Astrocyte (in vitro differentiated cells and primary cell): ENCODE data around the gene CLDN4. TPM values are rescaled to one million over a fixed set of nuclear protein-coding genes. Genes with fewer than 3 reads are reported as not detected.

ENCODE experiments used
- DNase-seq: peaks from one replicate; pipeline ENCODE4 v3.0.0-alpha.2; 2010; ENCODE audit warnings: low read depth
- FAIRE-seq: peaks from 2 replicates; lab custom pipeline; 2011; peaks lifted over from hg19 to GRCh38; lab: Jason Lieb, UNC
- H2AFZ ChIP-seq: 2 replicates; pipeline ENCODE4 v1.6.0; 2012; ENCODE audit warnings: low read depth, low read length, inconsistent platforms
- H3K27ac ChIP-seq: 2 replicates; pipeline ENCODE4 v1.5.1; 2011; ENCODE audit warnings: low read depth, low read length, inconsistent platforms
- H3K27me3 ChIP-seq: 2 replicates; pipeline ENCODE4 v1.6.0; 2011; ENCODE audit warnings: low read length, inconsistent platforms; ENCODE audit not compliant: insufficient read depth
- H3K36me3 ChIP-seq: 2 replicates; pipeline ENCODE4 v1.5.1; 2011; ENCODE audit warnings: low read length, inconsistent platforms; ENCODE audit not compliant: insufficient read depth
- H3K4me1 ChIP-seq: 2 replicates; pipeline ENCODE4 v1.5.1; 2011; ENCODE audit warnings: low read length, inconsistent platforms; ENCODE audit not compliant: insufficient read depth
- H3K4me2 ChIP-seq: 2 replicates; pipeline ENCODE4 v1.6.0; 2012; ENCODE audit warnings: low read length, inconsistent platforms
- H3K4me3 ChIP-seq: 2 replicates; pipeline ENCODE4 v1.5.1; 2011; ENCODE audit warnings: low read depth, mild to moderate bottlenecking, low read length, inconsistent platforms; ENCODE audit not compliant: insufficient read depth
- H3K79me2 ChIP-seq: 2 replicates; pipeline ENCODE4 v1.6.0; 2012; ENCODE audit warnings: mild to moderate bottlenecking, low read length, inconsistent platforms; ENCODE audit not compliant: insufficient read depth
- H3K9ac ChIP-seq: 2 replicates; pipeline ENCODE4 v1.6.0; 2012; ENCODE audit warnings: mild to moderate bottlenecking, low read length, inconsistent platforms
- H3K9me3 ChIP-seq: 2 replicates; pipeline ENCODE4 v1.5.1; 2012; ENCODE audit warnings: low read depth, mild to moderate bottlenecking, low read length, inconsistent platforms; ENCODE audit not compliant: insufficient read depth
- H4K20me1 ChIP-seq: 2 replicates; pipeline ENCODE4 v1.6.0; 2012; ENCODE audit warnings: low read length, inconsistent platforms; ENCODE audit not compliant: insufficient read depth
- H3K27ac Mint-ChIP-seq: one replicate; pipeline ENCODE4 v1.8.0; 2021; ENCODE audit warnings: mild to moderate bottlenecking, mixed read lengths; ENCODE audit not compliant: unreplicated experiment
- H3K27me3 Mint-ChIP-seq: one replicate; pipeline ENCODE4 v1.8.0; 2021; ENCODE audit warnings: low read depth, mixed read lengths; ENCODE audit not compliant: unreplicated experiment
- H3K36me3 Mint-ChIP-seq: one replicate; pipeline ENCODE4 v1.8.0; 2021; ENCODE audit warnings: low read depth, mixed read lengths; ENCODE audit not compliant: unreplicated experiment
- H3K4me1 Mint-ChIP-seq: one replicate; pipeline ENCODE4 v1.8.0; 2021; ENCODE audit warnings: low read depth, mixed read lengths; ENCODE audit not compliant: unreplicated experiment
- H3K4me3 Mint-ChIP-seq: one replicate; pipeline ENCODE4 v1.8.0; 2021; ENCODE audit warnings: mild to moderate bottlenecking, moderate library complexity, mixed read lengths; ENCODE audit not compliant: unreplicated experiment
- H3K9me3 Mint-ChIP-seq: one replicate; pipeline ENCODE4 v1.8.0; 2021; ENCODE audit warnings: mild to moderate bottlenecking, mixed read lengths; ENCODE audit not compliant: unreplicated experiment
- CTCF ChIP-seq: IDR thresholded peaks from 2 replicates; pipeline ENCODE4 v1.5.1; 2011; ENCODE audit warnings: low read depth, mild to moderate bottlenecking, inconsistent platforms, low read length, moderate library complexity; ENCODE audit not compliant: insufficient read depth
- EZH2 ChIP-seq: IDR thresholded peaks from 2 replicates; pipeline ENCODE4 v1.6.1; 2012; ENCODE audit warnings: mild to moderate bottlenecking, low read length, inconsistent platforms; ENCODE audit not compliant: insufficient read depth
- total RNA-seq: library from RNA; stranded (reverse); gene quantifications from 2 replicates; pipeline ENCODE4 v1.2.1, GENCODE V29; 2021

Gene CLDN4
- total RNA-seq, 1 donor from 2014 or later, result 32.5 TPM

- Histone ChIP-seq H3K79me2 (no peaks in the 10 kb centered on the region), H3K27ac (no peak overlapping the region), H3K4me3 (no peak overlapping the region), H3K36me3 (no peaks in the 10 kb centered on the region), H3K9ac (no peak overlapping the region), H3K4me2 (no peak overlapping the region), H3K27me3 (no peaks in the 10 kb centered on the region), H4K20me1 (no peaks in the 10 kb centered on the region), H3K4me1 (no peaks in the 10 kb centered on the region), H3K9me3 (no peaks in the 10 kb centered on the region), H2AFZ (no peak overlapping the region)
- H3K4me3 Mint-ChIP-seq, result no peak overlapping the region
- no peak for FAIRE-seq
- H3K27ac Mint-ChIP-seq, result no peak overlapping the region
- no peaks in the 10 kb centered on the region for H3K4me1 Mint-ChIP-seq
- no peak for TF ChIP-seq EZH2
- peaks cover 6% of the 10 kb centered on the region for H3K9me3 Mint-ChIP-seq
- peaks cover 10% of the 10 kb centered on the region for H3K27me3 Mint-ChIP-seq
- H3K36me3 Mint-ChIP-seq, result no peaks in the 10 kb centered on the region
- no peak for DNase-seq
Measured at GRCh38 chr7:73812996-73813395, 17.8 kb upstream of the CLDN4 start.

- Histone ChIP-seq H3K36me3 (no peaks in the 10 kb centered on the region), H4K20me1 (no peaks in the 10 kb centered on the region), H3K4me1 (no peaks in the 10 kb centered on the region), H3K27ac (no peak overlapping the region), H3K27me3 (no peaks in the 10 kb centered on the region), H2AFZ (no peak overlapping the region), H3K9ac (no peak overlapping the region), H3K4me3 (no peak overlapping the region), H3K79me2 (no peaks in the 10 kb centered on the region), H3K9me3 (no peaks in the 10 kb centered on the region), H3K4me2 (no peak overlapping the region)
- H3K4me1 Mint-ChIP-seq, result no peaks in the 10 kb centered on the region
- TF ChIP-seq CTCF (no peak), EZH2 (no peak)
- DNase-seq (no peak), FAIRE-seq (no peak)
- peaks cover 6% of the 10 kb centered on the region for H3K9me3 Mint-ChIP-seq
- peaks cover 10% of the 10 kb centered on the region for H3K27me3 Mint-ChIP-seq
- no peaks in the 10 kb centered on the region for H3K36me3 Mint-ChIP-seq
- H3K27ac Mint-ChIP-seq, result no peak overlapping the region
- H3K4me3 Mint-ChIP-seq, result no peak overlapping the region
Measured at GRCh38 chr7:73815436-73815835, 15.4 kb upstream of the CLDN4 start.

GRCh38 chr7:73817121-73817520 is 13.7 kb upstream of the CLDN4 start:
- TF ChIP-seq EZH2 (no peak), CTCF (no peak)
- Histone ChIP-seq H3K4me3 (no peak overlapping the region), H4K20me1 (no peaks in the 10 kb centered on the region), H3K4me1 (peaks cover 1% of the 10 kb centered on the region), H3K79me2 (no peaks in the 10 kb centered on the region), H3K9me3 (no peaks in the 10 kb centered on the region), H3K27ac (no peak overlapping the region), H2AFZ (no peak overlapping the region), H3K9ac (no peak overlapping the region), H3K4me2 (no peak overlapping the region), H3K27me3 (no peaks in the 10 kb centered on the region), H3K36me3 (no peaks in the 10 kb centered on the region)
- FAIRE-seq (no peak), DNase-seq (no peak)
- no peak overlapping the region for H3K27ac Mint-ChIP-seq
- no peak overlapping the region for H3K4me3 Mint-ChIP-seq
- no peaks in the 10 kb centered on the region for H3K4me1 Mint-ChIP-seq
- H3K36me3 Mint-ChIP-seq, result no peaks in the 10 kb centered on the region
- H3K27me3 Mint-ChIP-seq, result peaks cover 10% of the 10 kb centered on the region
- H3K9me3 Mint-ChIP-seq, result peaks cover 6% of the 10 kb centered on the region
